Glutamatergic neuron (in vitro differentiated cells): ENCODE results near the gene NEU1. TPM values are rescaled to one million over a fixed set of nuclear protein-coding genes. Genes with fewer than 3 reads are reported as not detected.

Experiments
- DNase-seq: peaks from one replicate; pipeline ENCODE4 v3.0.0; 2022
- H3K27ac Mint-ChIP-seq: one replicate; pipeline ENCODE4 v1.8.0; 2020; ENCODE audit warnings: mild to moderate bottlenecking, mixed read lengths, inconsistent platforms; ENCODE audit not compliant: unreplicated experiment
- H3K27me3 Mint-ChIP-seq: one replicate; pipeline ENCODE4 v1.8.0; 2020; ENCODE audit warnings: mild to moderate bottlenecking, moderate library complexity, mixed read lengths, inconsistent platforms; ENCODE audit not compliant: unreplicated experiment
- H3K36me3 Mint-ChIP-seq: one replicate; pipeline ENCODE4 v1.8.0; 2020; ENCODE audit warnings: mild to moderate bottlenecking, mixed read lengths, inconsistent platforms; ENCODE audit not compliant: unreplicated experiment
- H3K4me1 Mint-ChIP-seq: one replicate; pipeline ENCODE4 v1.8.0; 2020; ENCODE audit warnings: mild to moderate bottlenecking, low read depth, mixed read lengths, inconsistent platforms; ENCODE audit not compliant: unreplicated experiment
- H3K4me3 Mint-ChIP-seq: one replicate; pipeline ENCODE4 v1.8.0; 2020; ENCODE audit warnings: mild to moderate bottlenecking, mixed read lengths, inconsistent platforms; ENCODE audit not compliant: unreplicated experiment
- H3K9me3 Mint-ChIP-seq: one replicate; pipeline ENCODE4 v1.8.0; 2020; ENCODE audit warnings: mild to moderate bottlenecking, moderate library complexity, mixed read lengths, inconsistent platforms; ENCODE audit not compliant: unreplicated experiment
- CTCF ChIP-seq: fragments of 200-600 bp; sonication (generic); IDR thresholded peaks from one replicate; pipeline ENCODE4 v1.5.0; 2021; ENCODE audit not compliant: partially characterized antibody, unreplicated experiment
- total RNA-seq: library from RNA; stranded (reverse); fragmentation: NEBNext Ultra II Directional; extraction: Animal tissue kit (Norgen Biotek cat#: 25700); gene quantifications from one replicate; pipeline ENCODE4 v1.2.1, GENCODE V29; 2021; ENCODE audit not compliant: unreplicated experiment

Gene NEU1
- total RNA-seq, 1 donor from 2014 or later, result 40.2 TPM

GRCh38 chr6:31896493-31896855 is 33.9 kb upstream of the NEU1 start:
- Mint-ChIP-seq H3K36me3 (no peaks in the 10 kb centered on the region), H3K27me3 (peaks cover 5% of the 10 kb centered on the region), H3K27ac (peak overlapping the region; percentile 40)

DNA sequence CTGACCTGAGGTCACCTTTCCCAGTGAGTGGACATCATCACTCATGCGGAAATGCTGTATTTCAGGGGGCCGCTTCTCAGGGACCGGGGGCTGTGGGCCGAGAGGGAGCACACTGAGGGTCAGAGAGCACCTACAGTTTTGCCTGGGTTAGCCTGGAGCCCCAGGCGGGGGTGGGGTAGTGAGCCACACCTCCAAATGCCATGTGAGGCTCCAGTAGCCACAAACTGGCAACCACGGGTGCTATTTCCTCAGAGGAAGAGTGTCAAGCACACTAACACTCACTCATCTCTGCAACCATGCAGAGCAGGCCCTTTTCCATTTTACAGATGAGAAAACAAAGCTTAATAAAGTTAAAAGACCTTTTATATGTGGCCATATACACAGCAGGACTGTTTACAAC is 30.2 kb upstream of the NEU1 start:
- peaks cover 2% of the 10 kb centered on the region for H3K27me3 Mint-ChIP-seq
- no peaks in the 10 kb centered on the region for H3K36me3 Mint-ChIP-seq
- no peaks in the 10 kb centered on the region for H3K4me1 Mint-ChIP-seq
- H3K9me3 Mint-ChIP-seq, result peaks cover 2% of the 10 kb centered on the region
- no peak overlapping the region for H3K4me3 Mint-ChIP-seq
- DNase-seq, result no peak
- no peak for TF ChIP-seq CTCF
- H3K27ac Mint-ChIP-seq, result no peak overlapping the region

More at GRCh38 chr6:31896493-31896855, 33.9 kb upstream of the NEU1 start:
- no peak for TF ChIP-seq CTCF
- Mint-ChIP-seq H3K9me3 (peaks cover 5% of the 10 kb centered on the region), H3K4me3 (peak overlapping the region; percentile 87), H3K4me1 (no peaks in the 10 kb centered on the region)
- no peak for DNase-seq

DNA sequence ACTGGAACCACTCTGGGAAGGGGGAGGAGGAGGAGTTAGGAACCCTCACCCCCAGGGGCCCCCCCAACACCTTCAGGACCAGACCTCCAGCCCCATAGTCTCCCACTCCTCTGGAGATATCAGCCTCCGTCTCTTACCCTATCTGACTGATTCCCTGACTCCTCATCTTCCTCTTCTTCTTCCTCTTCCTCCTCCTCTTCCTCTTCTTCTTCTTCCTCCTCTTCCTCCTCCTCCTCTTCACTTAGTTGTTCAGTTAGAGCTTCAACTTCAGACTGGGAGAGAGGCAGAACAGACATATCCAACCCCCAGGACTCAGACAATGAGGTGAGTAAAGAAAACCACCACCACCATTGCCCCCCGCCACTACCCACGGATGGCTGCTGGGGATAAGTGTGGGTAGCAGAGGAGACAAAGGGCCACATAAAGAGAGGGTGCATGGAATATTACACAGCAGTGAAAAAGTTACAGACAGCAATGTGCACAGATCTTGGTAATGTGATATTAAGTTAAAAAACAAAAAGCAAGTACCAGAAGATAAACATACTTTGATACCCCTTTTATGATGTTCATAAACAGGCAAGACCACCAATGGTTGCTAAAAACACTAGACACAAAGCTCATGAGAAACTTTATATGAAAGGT is 26.8 kb upstream of the NEU1 start:
- Mint-ChIP-seq H3K36me3 (peaks cover 5% of the 10 kb centered on the region), H3K4me1 (no peaks in the 10 kb centered on the region), H3K27ac (no peak overlapping the region), H3K4me3 (no peak overlapping the region), H3K27me3 (no peaks in the 10 kb centered on the region), H3K9me3 (peaks cover 1% of the 10 kb centered on the region)
- TF ChIP-seq CTCF, result no peak
- DNase-seq, result no peak

DNA sequence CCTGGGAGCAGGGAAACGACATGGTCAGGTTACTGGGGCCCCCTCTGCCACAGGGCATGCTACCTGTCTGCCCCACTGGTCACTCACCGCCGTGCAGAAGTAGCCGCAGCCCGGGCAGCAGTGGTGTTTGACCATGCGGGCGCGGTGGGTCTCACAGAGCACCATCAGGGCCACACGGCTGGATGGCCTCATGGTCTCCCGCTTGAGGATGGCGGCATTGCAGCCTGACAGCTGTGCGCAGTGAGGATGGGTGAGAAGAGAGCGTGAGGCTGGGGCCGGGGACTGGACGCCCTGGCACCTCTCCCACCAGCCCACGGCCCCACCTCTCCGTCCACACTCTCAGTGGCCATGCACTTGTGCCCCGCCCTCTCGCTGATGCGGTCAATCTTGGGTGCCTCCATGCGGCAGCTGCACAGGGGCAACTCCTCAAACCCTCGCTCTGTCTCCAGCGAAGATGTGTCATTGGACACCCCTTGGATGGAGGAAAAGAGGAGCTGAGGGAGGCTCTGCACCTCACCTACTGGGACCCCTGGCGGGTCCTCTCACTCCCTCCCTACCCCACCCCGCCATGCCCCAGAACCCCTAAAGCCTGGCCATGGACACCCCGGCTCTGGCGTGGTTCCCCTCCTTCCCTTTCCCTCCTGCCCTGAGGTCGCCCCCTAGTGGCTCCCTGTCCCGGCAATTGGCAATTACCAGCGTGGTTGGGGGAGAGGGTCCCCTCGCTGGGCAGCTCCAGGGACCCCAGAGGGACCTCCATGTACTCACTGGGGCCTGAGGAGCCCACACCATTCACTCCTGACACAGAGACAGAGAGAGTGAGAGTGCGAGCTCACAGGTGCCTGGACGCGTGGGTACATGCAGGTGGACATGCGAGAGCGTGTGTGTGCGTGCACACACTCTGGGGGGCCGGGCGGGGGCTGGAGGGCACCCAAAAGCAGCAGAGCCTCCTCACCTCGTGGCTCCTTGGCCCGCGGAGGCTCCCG is 25.9 kb upstream of the NEU1 start:
- no peaks in the 10 kb centered on the region for H3K4me1 Mint-ChIP-seq
- DNase-seq, result peak; percentile 75
- no peak overlapping the region for H3K27ac Mint-ChIP-seq
- no peak overlapping the region for H3K4me3 Mint-ChIP-seq
- H3K9me3 Mint-ChIP-seq, result peaks cover 1% of the 10 kb centered on the region
- H3K36me3 Mint-ChIP-seq, result peaks cover 5% of the 10 kb centered on the region
- H3K27me3 Mint-ChIP-seq, result no peaks in the 10 kb centered on the region
- TF ChIP-seq CTCF, result peak; percentile 75
